Measurements from ENCODE around the gene DRC1.
A peak's percentile ranks its signal among the peaks of the same experiment; 100 is the strongest.

Gene DRC1

DNA sequence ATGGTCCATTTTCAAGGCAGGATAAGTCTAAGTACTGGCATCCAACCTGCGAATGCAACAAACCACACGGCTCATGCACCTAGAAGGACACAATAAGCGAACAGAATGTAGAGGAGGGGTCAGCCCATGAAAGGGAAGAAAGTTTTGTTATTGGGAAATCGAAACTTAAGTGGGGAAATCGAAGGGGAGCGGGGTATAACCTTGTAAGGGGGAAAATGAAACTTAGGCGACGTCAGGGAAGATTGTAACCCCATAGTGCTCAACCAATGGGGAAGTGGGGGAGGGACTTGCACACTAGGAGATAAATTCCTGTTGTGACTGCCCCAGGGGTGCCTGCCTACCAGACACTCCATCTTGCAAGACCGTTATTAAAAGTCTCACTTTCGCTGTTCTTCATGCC, 91.8 kb downstream of the DRC1 start:
- DNase-seq (ENCODE audit: low spot score): no peak

DNA sequence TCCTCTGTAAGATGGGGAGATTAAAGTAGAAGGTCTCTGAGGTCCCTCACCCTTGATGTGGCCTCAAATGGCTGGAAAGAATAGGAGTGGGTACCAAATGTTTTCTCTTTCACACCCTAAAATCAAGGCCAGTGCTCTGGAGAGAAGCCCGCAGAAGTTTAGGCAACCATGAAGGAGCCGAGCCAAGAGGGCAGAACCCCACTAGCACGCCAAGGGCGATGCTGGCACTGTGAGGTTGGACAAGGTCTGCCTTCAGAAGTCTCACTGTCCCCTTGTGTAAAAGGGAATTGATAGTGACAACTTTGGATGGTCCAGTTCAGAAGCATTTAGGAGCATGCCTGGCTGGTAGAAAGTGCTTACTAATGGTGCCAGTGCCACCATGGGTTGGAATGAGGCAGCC, 92.5 kb downstream of the DRC1 start:
- DNase-seq (ENCODE audit: low spot score): no peak

GRCh38 chr2:26494891-26495290, 93.2 kb downstream of the DRC1 start:
- DNase-seq (ENCODE audit: low spot score): no peak

- no peak for DNase-seq (ENCODE audit: low spot score)
Measured at GRCh38 chr2:26495705-26496297, 94.1 kb downstream of the DRC1 start.

- DNase-seq (ENCODE audit: low spot score): no peak
Measured at GRCh38 chr2:26500406-26500805, 98.7 kb downstream of the DRC1 start.

DNA sequence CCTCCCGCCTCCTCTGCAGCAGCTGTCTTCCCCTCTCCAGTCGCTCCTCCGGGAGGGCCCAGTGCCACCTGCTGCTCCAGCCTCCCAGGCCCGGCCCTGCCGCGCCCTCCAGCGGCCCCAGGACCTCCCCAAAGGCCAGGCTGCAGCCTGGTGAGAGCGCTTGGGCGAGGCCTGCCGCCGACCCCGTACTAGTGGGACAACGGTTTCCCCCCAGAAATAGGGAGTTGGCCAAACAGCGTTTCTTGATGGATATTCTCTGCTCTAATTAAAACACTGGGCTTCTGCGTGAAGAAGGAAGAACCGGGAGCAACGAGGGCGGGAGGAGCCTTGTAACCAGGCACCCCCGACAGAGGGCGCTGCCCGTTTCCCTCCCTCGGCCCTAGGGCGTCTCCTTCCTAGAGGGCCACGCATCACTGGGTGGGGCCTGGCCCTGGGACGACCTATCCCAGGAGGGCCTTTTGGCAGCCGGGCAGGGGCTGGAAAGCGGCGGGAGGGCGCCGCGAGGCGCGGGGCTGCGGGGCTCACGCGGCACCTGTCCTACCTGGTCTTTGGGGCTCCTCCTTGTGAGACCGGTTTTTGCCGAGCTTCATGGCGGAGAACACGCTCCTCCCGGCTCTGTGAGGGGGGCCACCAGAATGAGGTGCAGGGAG, 101.6 kb downstream of the DRC1 start:
- DNase-seq (ENCODE audit: low spot score): peak; percentile 71

DNA sequence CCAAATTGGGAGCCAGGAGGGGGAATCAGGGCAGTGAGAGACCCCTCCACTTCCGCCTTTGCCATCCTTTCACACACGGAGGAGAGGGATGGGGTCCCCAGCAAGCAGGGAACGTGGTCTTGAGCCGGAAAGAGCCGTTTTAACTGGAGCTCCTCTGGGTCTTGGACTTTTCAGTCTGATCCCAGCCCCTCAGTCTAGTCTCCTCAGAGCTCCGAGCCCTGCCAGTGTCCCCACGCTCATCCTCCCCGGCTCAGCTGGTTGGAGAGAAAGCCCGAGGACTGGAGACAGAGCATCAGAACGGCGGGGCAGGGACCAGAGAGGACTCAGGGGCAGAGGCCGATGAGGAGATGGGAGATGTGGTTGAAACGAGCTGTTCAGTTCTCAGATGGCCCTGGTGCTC, 102.3 kb downstream of the DRC1 start:
- DNase-seq (ENCODE audit: low spot score): no peak

DNA sequence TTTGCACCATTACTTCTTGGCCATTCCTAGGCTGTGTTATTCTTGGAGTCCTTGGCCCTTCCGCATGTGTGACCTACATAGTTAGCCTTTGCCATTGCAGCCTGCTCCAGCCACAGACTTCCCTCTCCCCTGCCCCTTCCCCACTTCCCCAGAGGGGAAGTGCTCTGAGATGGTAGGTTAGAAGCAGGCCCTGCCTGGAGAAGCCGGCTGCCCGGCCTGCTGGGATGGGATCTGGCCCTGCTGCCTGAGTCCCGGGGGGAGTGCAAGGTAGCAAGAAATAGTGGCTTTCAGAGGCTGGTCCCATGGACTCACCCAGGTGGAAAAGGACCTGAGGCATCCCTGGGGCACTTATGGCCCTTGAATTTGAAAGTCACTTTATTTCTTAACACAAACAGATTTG, 104.6 kb downstream of the DRC1 start:
- no peak for DNase-seq (ENCODE audit: low spot score)

Measured in hematopoietic multipotent progenitor cell treated with erythropoietin and hydrocortisone succinate and interleukin-3 and kit ligand, for 15 days (in vitro differentiated cells).